A549 (cell line): Measurements from ENCODE around the gene PDK4. TPM values are rescaled to one million over a fixed set of nuclear protein-coding genes. Genes with fewer than 3 reads are reported as not detected.

ENCODE experiments used
- ATAC-seq, 2 experiments: fragments of 200-7000 bp in 1 of 2; fragments of >200 bp in 1 of 2; cut with Nextera tagmentation in 1 of 2; cut with Tn5 transposase in 1 of 2; 3 replicates each; pipeline versions ENCODE4 v1.8.0 to v1.9.1; 2018 to 2020; ENCODE audit warnings: mild to moderate bottlenecking in 1 of 2, moderate library complexity in 1 of 2
- CTCF ChIA-PET: fragments of 300-600 bp; sonication (Branson Sonifier 250); formaldehyde crosslinking; extraction: SDS; loops from one replicate; lab custom pipeline; 2021; ENCODE audit warnings: antibody characterized with exemption, inconsistent platforms; lab: Yijun Ruan, JAX
- POLR2A ChIA-PET: fragments of 350-600 bp; formaldehyde crosslinking; extraction: SDS; loops from one replicate; lab custom pipeline; 2021; ENCODE audit warnings: antibody characterized with exemption, inconsistent platforms; lab: Yijun Ruan, JAX
- DNase-seq, 2 experiments: peaks; one replicate each; pipeline versions ENCODE4 v3.0.0 to v3.0.0-alpha.2; 2011 to 2016; ENCODE audit warnings: low read depth in 1 of 2, low spot score in 1 of 2
- FAIRE-seq: peaks from 2 replicates; lab custom pipeline; 2011; peaks lifted over from hg19 to GRCh38; lab: Jason Lieb, UNC
- H3K27ac ChIP-seq, 2 experiments: fragments of >200 bp; sonication (Bioruptor Twin); formaldehyde crosslinking; 3 replicates each; pipeline ENCODE4 v1.5.1; 2016 to 2017
- H3K4me1 ChIP-seq: fragments of >200 bp; sonication (Bioruptor Twin); formaldehyde crosslinking; 3 replicates; pipeline ENCODE4 v1.6.1; 2016
- H3K4me2 ChIP-seq: fragments of >200 bp; sonication (Bioruptor Twin); formaldehyde crosslinking; 3 replicates; pipeline ENCODE4 v1.6.1; 2016
- H3K4me3 ChIP-seq: fragments of >200 bp; sonication (Bioruptor Twin); formaldehyde crosslinking; 3 replicates; pipeline ENCODE4 v1.5.1; 2016
- H3K9me3 ChIP-seq: fragments of >200 bp; sonication (Bioruptor Twin); formaldehyde crosslinking; 3 replicates; pipeline ENCODE4 v1.6.1; 2016
- CBX8 ChIP-seq: fragments of 200-600 bp; sonication (generic); IDR thresholded peaks from 2 replicates; pipeline ENCODE4 v1.6.1; 2016
- CHD2 ChIP-seq: fragments of 150-350 bp; IDR thresholded peaks from 2 replicates; pipeline ENCODE4 v1.6.1; 2014; ENCODE audit warnings: low read length; ENCODE audit not compliant: partially characterized antibody
- E2F6 ChIP-seq: IDR thresholded peaks from 2 replicates; pipeline ENCODE4 v1.6.1; 2012; ENCODE audit warnings: low read depth, borderline replicate concordance
- EHMT2 ChIP-seq: fragments of 200-600 bp; sonication (generic); IDR thresholded peaks from 2 replicates; pipeline ENCODE4 v1.6.1; 2016; ENCODE audit warnings: antibody characterized with exemption, low read depth, mild to moderate bottlenecking, moderate library complexity
- ELK1 ChIP-seq: fragments of 150-350 bp; IDR thresholded peaks from 2 replicates; pipeline ENCODE4 v1.6.1; 2014; ENCODE audit warnings: low read depth, mild to moderate bottlenecking, low read length
- EP300 ChIP-seq, 2 experiments: fragments of >200 bp; sonication (Bioruptor Twin); formaldehyde crosslinking; IDR thresholded peaks; 2 replicates in 1 of 2; 3 replicates in 1 of 2; pipeline ENCODE4 v1.6.1; 2016 to 2017
- FOSB ChIP-seq: fragments of 250-450 bp; sonication (Bioruptor Pico); IDR thresholded peaks from 2 replicates; pipeline ENCODE4 v1.5.0; 2020; ENCODE audit warnings: mild to moderate bottlenecking, moderate library complexity
- FOSL2 ChIP-seq, 2 experiments: fragments of 450-650 bp in 1 of 2; fragments of >200 bp in 1 of 2; sonication (Bioruptor Twin) in 1 of 2; formaldehyde crosslinking; IDR thresholded peaks; 2 replicates each; pipeline versions ENCODE4 v1.5.0 to v1.6.1; 2016 to 2020; ENCODE audit warnings: mild to moderate bottlenecking in 1 of 2, moderate library complexity in 1 of 2
- HMGXB4 ChIP-seq: fragments of 250-450 bp; sonication (Bioruptor Pico); IDR thresholded peaks from 2 replicates; pipeline ENCODE4 v1.5.0; 2021; ENCODE audit warnings: mild to moderate bottlenecking, moderate library complexity, borderline replicate concordance
- HOXB13 ChIP-seq: fragments of 250-450 bp; sonication (Bioruptor Pico); IDR thresholded peaks from 2 replicates; pipeline ENCODE4 v1.5.0; 2020; ENCODE audit warnings: low read depth, mild to moderate bottlenecking, moderate library complexity
- HOXB5 ChIP-seq: fragments of 250-450 bp; sonication (Bioruptor Pico); IDR thresholded peaks from 2 replicates; pipeline ENCODE4 v1.5.0; 2020; ENCODE audit warnings: mild to moderate bottlenecking, moderate library complexity
- JUN ChIP-seq, 2 experiments: fragments of >200 bp; sonication (Bioruptor Twin); formaldehyde crosslinking; IDR thresholded peaks; 2 replicates in 1 of 2; 3 replicates in 1 of 2; pipeline ENCODE4 v1.6.1; 2016 to 2017
- MAZ ChIP-seq: fragments of 150-350 bp; IDR thresholded peaks from 2 replicates; pipeline ENCODE4 v1.6.1; 2014; ENCODE audit warnings: antibody characterized with exemption, low read depth, low read length, borderline replicate concordance
- PHF8 ChIP-seq: fragments of 200-600 bp; sonication (generic); IDR thresholded peaks from 2 replicates; pipeline ENCODE4 v1.6.1; 2016; ENCODE audit warnings: low read depth, mild to moderate bottlenecking, antibody characterized with exemption, moderate library complexity, borderline replicate concordance
- RARB ChIP-seq: fragments of 250-450 bp; sonication (Bioruptor Pico); IDR thresholded peaks from 2 replicates; pipeline ENCODE4 v1.8.0; 2021; ENCODE audit warnings: mild to moderate bottlenecking, moderate library complexity
- SREBF2 ChIP-seq: fragments of 450-650 bp; IDR thresholded peaks from 2 replicates; pipeline ENCODE4 v1.6.1; 2014; ENCODE audit warnings: mild to moderate bottlenecking, moderate library complexity
- TFCP2L1 ChIP-seq: fragments of 250-450 bp; sonication (Bioruptor Pico); IDR thresholded peaks from 2 replicates; pipeline ENCODE4 v1.5.0; 2021; ENCODE audit warnings: mild to moderate bottlenecking
- ZC3H11A ChIP-seq: fragments of 450-650 bp; IDR thresholded peaks from 2 replicates; pipeline ENCODE4 v1.6.1; 2014; ENCODE audit warnings: antibody characterized with exemption, mild to moderate bottlenecking
- ZSCAN20 ChIP-seq: fragments of 250-450 bp; sonication (Bioruptor Pico); IDR thresholded peaks from 2 replicates; pipeline ENCODE4 v1.8.0; 2022; ENCODE audit warnings: mild to moderate bottlenecking, moderate library complexity
- WGBS: methylation state at CpG from one replicate; pipeline ENCODE4 v1.1.6; 2017; ENCODE audit errors: missing lambda C conversion rate; 5-methylcytosine and 5-hydroxymethylcytosine counted together
- polyA plus RNA-seq, 4 experiments: library from polyadenylated mRNA; depleted of rRNA in 3 of 4; stranded (reverse); fragments of >200 nt; fragmentation: RNase III in 1 of 4; extraction: RNeasy Plus Mini Kit Qiagen cat#74134 plus additional on column Dnase treatment in 1 of 4; gene quantifications; 2 replicates in 3 of 4; 3 replicates in 1 of 4; pipeline ENCODE4 v1.2.3, GENCODE V29; 2011 to 2017
- TF ChIP-seq, protein P1 (sequence below): fragments of 450-650 bp; IDR thresholded peaks from 2 replicates; pipeline ENCODE4 v1.6.1; 2014; ENCODE audit warnings: antibody characterized with exemption
- TF ChIP-seq, protein P2 (sequence below): fragments of >200 bp; sonication (Bioruptor Twin); formaldehyde crosslinking; IDR thresholded peaks from 2 replicates; pipeline ENCODE4 v1.6.1; 2016
- TF ChIP-seq, protein P3 (sequence below): fragments of 200-600 bp; sonication (generic); IDR thresholded peaks from 2 replicates; pipeline ENCODE4 v1.6.1; 2016; ENCODE audit warnings: antibody characterized with exemption, mild to moderate bottlenecking, moderate library complexity

Gene PDK4
- polyA plus RNA-seq, 2 of the 4 experiments (the other 2 are of a cell fraction): 8.6 to 21.9 TPM

DNA sequence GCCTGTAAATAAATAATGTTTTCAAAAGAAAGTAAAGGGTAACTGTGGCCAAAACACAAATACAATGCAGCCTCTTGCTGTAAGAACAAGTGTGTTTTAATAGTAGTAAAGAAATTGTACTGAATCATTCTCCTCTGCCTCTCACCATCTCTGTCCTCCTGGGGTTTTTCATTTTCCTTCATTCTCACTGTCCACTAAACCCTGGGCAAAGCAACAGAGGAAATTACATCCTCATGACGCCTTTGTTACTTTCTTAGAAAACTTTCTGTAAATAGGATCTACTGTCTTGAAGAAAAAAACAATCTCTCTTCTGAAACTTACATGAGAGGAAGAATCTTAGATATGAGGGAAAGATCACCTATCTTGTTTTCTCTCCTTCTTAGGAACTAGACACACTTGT lies 56.0 kb downstream of the PDK4 start:
- H3K4me2 ChIP-seq: no peak overlapping the region
- no peak for ATAC-seq
- no peak overlapping the region for H3K27ac ChIP-seq
- no peak for FAIRE-seq
- H3K4me3 ChIP-seq: no peak overlapping the region
- CTCF ChIA-PET: interaction anchor here (5.3 to 9.5 kb wide), 2 partner anchors 13 to 149 kb away, joined by 36 to 146 read pairs; no protein-coding TSS in a partner anchor
- TF ChIP-seq ZC3H11A (no peak), EP300 (IDR thresholded peaks at IDR 0.05) (no peak), CBX8 (no peak), EHMT2 (no peak), HOXB5 (CRISPR knock-in tag) (no peak), PHF8 (no peak), FOSL2 (IDR thresholded peaks at IDR 0.05) (no peak), FOSL2 (CRISPR knock-in tag; IDR thresholded peaks at IDR 0.05) (no peak), ELK1 (no peak), SREBF2 (no peak)
- TF ChIP-seq, protein P1, sequence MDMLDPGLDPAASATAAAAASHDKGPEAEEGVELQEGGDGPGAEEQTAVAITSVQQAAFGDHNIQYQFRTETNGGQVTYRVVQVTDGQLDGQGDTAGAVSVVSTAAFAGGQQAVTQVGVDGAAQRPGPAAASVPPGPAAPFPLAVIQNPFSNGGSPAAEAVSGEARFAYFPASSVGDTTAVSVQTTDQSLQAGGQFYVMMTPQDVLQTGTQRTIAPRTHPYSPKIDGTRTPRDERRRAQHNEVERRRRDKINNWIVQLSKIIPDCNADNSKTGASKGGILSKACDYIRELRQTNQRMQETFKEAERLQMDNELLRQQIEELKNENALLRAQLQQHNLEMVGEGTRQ: no peak
- POLR2A ChIA-PET: no interaction called here
- H3K4me1 ChIP-seq: peaks cover 5% of the 10 kb centered on the region; the same call in 1 of the 3 replicates
- DNase-seq: no peak
- 47% methylated on average over 1 of the region's 1 CpG for WGBS
- no peaks in the 10 kb centered on the region for H3K9me3 ChIP-seq

DNA sequence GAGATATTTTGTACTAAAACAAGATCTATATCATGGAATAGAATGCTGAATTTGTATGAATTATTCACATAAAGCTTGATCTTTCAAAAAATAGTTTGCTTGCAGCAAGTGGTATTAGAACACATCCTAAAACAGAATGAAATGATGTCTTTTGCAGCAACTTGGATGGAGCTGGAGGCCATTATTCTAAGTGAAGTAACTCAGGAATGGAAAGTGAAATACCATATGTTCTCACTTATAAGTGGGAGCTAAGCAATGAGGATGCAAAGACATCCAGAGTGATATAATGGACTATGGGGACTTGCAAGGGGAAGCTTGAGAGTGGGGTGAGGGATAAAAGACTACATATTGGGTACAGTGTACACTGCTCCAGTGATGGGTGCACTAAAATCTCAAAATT lies 56.9 kb downstream of the PDK4 start:
- POLR2A ChIA-PET: no interaction called here

More for the DNA sequence above, 56.9 kb downstream of the PDK4 start:
- CTCF ChIA-PET: interaction anchor here (5.3 to 9.5 kb wide), 2 partner anchors 12 to 150 kb away, joined by 36 to 146 read pairs; no protein-coding TSS in a partner anchor
- Histone ChIP-seq H3K9me3 (no peaks in the 10 kb centered on the region), H3K4me3 (no peak overlapping the region), H3K4me1 (no peaks in the 10 kb centered on the region; the same call in 2 of the 3 replicates), H3K27ac (no peak overlapping the region), H3K4me2 (no peak overlapping the region)
- DNase-seq (no peak), FAIRE-seq (no peak), ATAC-seq (no peak)
- no peak for TF ChIP-seq FOSB (CRISPR knock-in tag)
- TF ChIP-seq, protein P1: no peak
- no peak for TF ChIP-seq SREBF2
- TF ChIP-seq E2F6: no peak
- no peak for TF ChIP-seq ZSCAN20 (CRISPR knock-in tag)
- no peak for TF ChIP-seq HOXB13 (CRISPR knock-in tag)
- no peak for TF ChIP-seq HMGXB4 (CRISPR knock-in tag)
- no peak for TF ChIP-seq RARB (CRISPR knock-in tag)
- TF ChIP-seq TFCP2L1 (CRISPR knock-in tag): no peak
- TF ChIP-seq, protein P2, sequence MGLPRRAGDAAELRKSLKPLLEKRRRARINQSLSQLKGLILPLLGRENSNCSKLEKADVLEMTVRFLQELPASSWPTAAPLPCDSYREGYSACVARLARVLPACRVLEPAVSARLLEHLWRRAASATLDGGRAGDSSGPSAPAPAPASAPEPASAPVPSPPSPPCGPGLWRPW: no peak
- no peak for TF ChIP-seq CHD2
- no peak for TF ChIP-seq FOSL2 (IDR thresholded peaks at IDR 0.05)
- TF ChIP-seq FOSL2 (CRISPR knock-in tag; IDR thresholded peaks at IDR 0.05): no peak
- no peak for TF ChIP-seq JUN (IDR thresholded peaks at IDR 0.05)
- TF ChIP-seq MAZ: no peak
- TF ChIP-seq, protein P3, sequence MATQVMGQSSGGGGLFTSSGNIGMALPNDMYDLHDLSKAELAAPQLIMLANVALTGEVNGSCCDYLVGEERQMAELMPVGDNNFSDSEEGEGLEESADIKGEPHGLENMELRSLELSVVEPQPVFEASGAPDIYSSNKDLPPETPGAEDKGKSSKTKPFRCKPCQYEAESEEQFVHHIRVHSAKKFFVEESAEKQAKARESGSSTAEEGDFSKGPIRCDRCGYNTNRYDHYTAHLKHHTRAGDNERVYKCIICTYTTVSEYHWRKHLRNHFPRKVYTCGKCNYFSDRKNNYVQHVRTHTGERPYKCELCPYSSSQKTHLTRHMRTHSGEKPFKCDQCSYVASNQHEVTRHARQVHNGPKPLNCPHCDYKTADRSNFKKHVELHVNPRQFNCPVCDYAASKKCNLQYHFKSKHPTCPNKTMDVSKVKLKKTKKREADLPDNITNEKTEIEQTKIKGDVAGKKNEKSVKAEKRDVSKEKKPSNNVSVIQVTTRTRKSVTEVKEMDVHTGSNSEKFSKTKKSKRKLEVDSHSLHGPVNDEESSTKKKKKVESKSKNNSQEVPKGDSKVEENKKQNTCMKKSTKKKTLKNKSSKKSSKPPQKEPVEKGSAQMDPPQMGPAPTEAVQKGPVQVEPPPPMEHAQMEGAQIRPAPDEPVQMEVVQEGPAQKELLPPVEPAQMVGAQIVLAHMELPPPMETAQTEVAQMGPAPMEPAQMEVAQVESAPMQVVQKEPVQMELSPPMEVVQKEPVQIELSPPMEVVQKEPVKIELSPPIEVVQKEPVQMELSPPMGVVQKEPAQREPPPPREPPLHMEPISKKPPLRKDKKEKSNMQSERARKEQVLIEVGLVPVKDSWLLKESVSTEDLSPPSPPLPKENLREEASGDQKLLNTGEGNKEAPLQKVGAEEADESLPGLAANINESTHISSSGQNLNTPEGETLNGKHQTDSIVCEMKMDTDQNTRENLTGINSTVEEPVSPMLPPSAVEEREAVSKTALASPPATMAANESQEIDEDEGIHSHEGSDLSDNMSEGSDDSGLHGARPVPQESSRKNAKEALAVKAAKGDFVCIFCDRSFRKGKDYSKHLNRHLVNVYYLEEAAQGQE: no peak
